ENCODE results near the gene HOTAIR.
A peak's percentile ranks its signal among the peaks of the same experiment; 100 is the strongest.

The HOTAIR gene

GRCh38 chr12:53939141-53940108 lies 35.3 kb downstream of the HOTAIR start:
- H3K4me1 Mint-ChIP-seq = peaks cover 12% of the 10 kb centered on the region
- H3K9me3 Mint-ChIP-seq = no peaks in the 10 kb centered on the region
- no peak for ATAC-seq (replicated peaks; ENCODE audit: extremely low read depth, poor library complexity, severe bottlenecking)
- H3K36me3 Mint-ChIP-seq (ENCODE audit: insufficient read depth) = peaks cover 18% of the 10 kb centered on the region
- no peak overlapping the region for H3K27ac Mint-ChIP-seq (ENCODE audit: low read depth)
- peak overlapping the region; percentile 16 for H3K4me3 Mint-ChIP-seq
- no peak for DNase-seq (ENCODE audit: low spot score in 2 of 2)
- H3K27me3 Mint-ChIP-seq = peaks cover 99% of the 10 kb centered on the region

GRCh38 chr12:53938326-53939140 lies 36.2 kb downstream of the HOTAIR start, which contains the start of gene HOXC13:
Gene HOXC13 (plus strand): TSS chr12:53938831. CDS start chr12:53938907, 76 bp downstream.
- DNase-seq (ENCODE audit: low spot score in 2 of 2) = no peak

DNA sequence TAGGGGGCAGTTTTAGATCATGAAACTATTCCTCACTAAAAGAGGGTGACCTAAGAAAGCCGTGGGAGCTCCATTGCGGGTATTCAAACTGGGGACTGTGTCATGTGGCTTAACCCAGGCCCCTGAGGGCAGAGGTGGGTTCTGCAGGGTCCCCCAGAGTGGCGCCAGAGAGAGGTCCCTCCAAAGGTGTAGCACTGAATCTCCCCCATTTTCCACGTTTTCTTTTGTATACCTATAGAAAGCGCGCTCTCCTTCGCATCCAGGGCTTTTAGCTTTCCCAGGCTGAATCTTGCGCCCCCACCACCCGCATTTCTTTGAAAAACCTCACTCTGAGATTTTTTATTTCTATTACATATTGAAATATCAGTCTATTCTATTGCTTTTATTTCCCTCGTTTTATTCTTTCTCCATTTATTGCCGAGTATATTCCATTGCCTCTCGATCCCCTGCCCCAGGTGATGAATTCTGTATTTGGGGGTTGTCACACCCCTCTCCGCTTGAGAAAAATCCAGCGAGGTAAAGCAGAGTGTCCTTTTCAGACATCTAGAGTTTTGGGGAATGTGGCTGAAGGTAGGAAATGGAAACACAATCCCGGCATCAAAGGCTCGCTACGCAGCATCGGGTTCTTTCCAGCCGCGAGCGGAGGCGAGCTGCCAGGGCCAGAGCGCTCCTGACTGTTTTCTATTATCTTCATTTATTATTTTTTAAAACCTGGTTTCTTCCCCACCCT lies 37.0 kb downstream of the HOTAIR start:
- ATAC-seq (replicated peaks; ENCODE audit: extremely low read depth, poor library complexity, severe bottlenecking) (no peak), DNase-seq (ENCODE audit: low spot score in 2 of 2) (no peak)
- H3K9me3 Mint-ChIP-seq = no peaks in the 10 kb centered on the region
- H3K27me3 Mint-ChIP-seq = peaks cover 99% of the 10 kb centered on the region
- H3K36me3 Mint-ChIP-seq (ENCODE audit: insufficient read depth) = peaks cover 18% of the 10 kb centered on the region
- peaks cover 12% of the 10 kb centered on the region for H3K4me1 Mint-ChIP-seq
- no peak overlapping the region for H3K27ac Mint-ChIP-seq (ENCODE audit: low read depth)
- no peak overlapping the region for H3K4me3 Mint-ChIP-seq

More at GRCh38 chr12:53938326-53939140, 36.2 kb downstream of the HOTAIR start, which contains the start of gene HOXC13:
- H3K9me3 Mint-ChIP-seq = no peaks in the 10 kb centered on the region
- H3K36me3 Mint-ChIP-seq (ENCODE audit: insufficient read depth) = peaks cover 18% of the 10 kb centered on the region
- ATAC-seq (replicated peaks; ENCODE audit: extremely low read depth, poor library complexity, severe bottlenecking) = no peak
- peak within 1 kb of the TSS; percentile 16 for H3K4me3 Mint-ChIP-seq
- no peak within 1 kb of the TSS for H3K27ac Mint-ChIP-seq (ENCODE audit: low read depth)
- H3K27me3 Mint-ChIP-seq = peaks cover 99% of the 10 kb centered on the region
- H3K4me1 Mint-ChIP-seq = peaks cover 12% of the 10 kb centered on the region

GRCh38 chr12:53937099-53937498 lies 37.7 kb downstream of the HOTAIR start:
- ATAC-seq (replicated peaks; ENCODE audit: extremely low read depth, poor library complexity, severe bottlenecking) (no peak), DNase-seq (ENCODE audit: low spot score in 2 of 2) (no peak)
- Mint-ChIP-seq H3K27ac (ENCODE audit: low read depth) (no peak overlapping the region), H3K36me3 (ENCODE audit: insufficient read depth) (peaks cover 18% of the 10 kb centered on the region), H3K4me3 (no peak overlapping the region), H3K9me3 (no peaks in the 10 kb centered on the region), H3K27me3 (peaks cover 99% of the 10 kb centered on the region), H3K4me1 (peaks cover 12% of the 10 kb centered on the region)

- H3K27ac Mint-ChIP-seq (ENCODE audit: low read depth) = no peak overlapping the region
- ATAC-seq (replicated peaks; ENCODE audit: extremely low read depth, poor library complexity, severe bottlenecking) (no peak), DNase-seq (ENCODE audit: low spot score in 2 of 2) (no peak)
- H3K9me3 Mint-ChIP-seq = no peaks in the 10 kb centered on the region
- H3K4me1 Mint-ChIP-seq = peaks cover 12% of the 10 kb centered on the region
- no peak overlapping the region for H3K4me3 Mint-ChIP-seq
- peaks cover 99% of the 10 kb centered on the region for H3K27me3 Mint-ChIP-seq
- H3K36me3 Mint-ChIP-seq (ENCODE audit: insufficient read depth) = peaks cover 15% of the 10 kb centered on the region
Observed at GRCh38 chr12:53935383-53936341, 39.1 kb downstream of the HOTAIR start.

- no peaks in the 10 kb centered on the region for H3K9me3 Mint-ChIP-seq
- no peak for DNase-seq (ENCODE audit: low spot score in 2 of 2)
- H3K36me3 Mint-ChIP-seq (ENCODE audit: insufficient read depth) = peaks cover 13% of the 10 kb centered on the region
- peaks cover 100% of the 10 kb centered on the region for H3K27me3 Mint-ChIP-seq
- H3K4me1 Mint-ChIP-seq = peaks cover 12% of the 10 kb centered on the region
- no peak for ATAC-seq (replicated peaks; ENCODE audit: extremely low read depth, poor library complexity, severe bottlenecking)
- H3K4me3 Mint-ChIP-seq = no peak overlapping the region
- no peak overlapping the region for H3K27ac Mint-ChIP-seq (ENCODE audit: low read depth)
Observed at GRCh38 chr12:53932915-53933314, 41.8 kb downstream of the HOTAIR start.

- peaks cover 100% of the 10 kb centered on the region for H3K27me3 Mint-ChIP-seq
- H3K27ac Mint-ChIP-seq (ENCODE audit: low read depth) = no peak overlapping the region
- no peaks in the 10 kb centered on the region for H3K9me3 Mint-ChIP-seq
- peaks cover 13% of the 10 kb centered on the region for H3K36me3 Mint-ChIP-seq (ENCODE audit: insufficient read depth)
- ATAC-seq (replicated peaks; ENCODE audit: extremely low read depth, poor library complexity, severe bottlenecking) = no peak
- H3K4me3 Mint-ChIP-seq = no peak overlapping the region
- DNase-seq (ENCODE audit: low spot score in 2 of 2) = no peak
- H3K4me1 Mint-ChIP-seq = peaks cover 12% of the 10 kb centered on the region
Observed at GRCh38 chr12:53931844-53932581, 42.7 kb downstream of the HOTAIR start.

- ATAC-seq (replicated peaks; ENCODE audit: extremely low read depth, poor library complexity, severe bottlenecking) (no peak), DNase-seq (ENCODE audit: low spot score in 2 of 2) (no peak)
- Mint-ChIP-seq H3K9me3 (no peaks in the 10 kb centered on the region), H3K27me3 (peaks cover 100% of the 10 kb centered on the region), H3K4me3 (no peak overlapping the region), H3K36me3 (ENCODE audit: insufficient read depth) (peaks cover 8% of the 10 kb centered on the region), H3K27ac (ENCODE audit: low read depth) (no peak overlapping the region), H3K4me1 (peaks cover 7% of the 10 kb centered on the region)
Observed at GRCh38 chr12:53930591-53931255, 44.0 kb downstream of the HOTAIR start.

GRCh38 chr12:53929527-53929926 lies 45.2 kb downstream of the HOTAIR start:
- peaks cover 100% of the 10 kb centered on the region for H3K27me3 Mint-ChIP-seq
- no peaks in the 10 kb centered on the region for H3K9me3 Mint-ChIP-seq
- no peak overlapping the region for H3K27ac Mint-ChIP-seq (ENCODE audit: low read depth)
- no peak for DNase-seq (ENCODE audit: low spot score in 2 of 2)
- ATAC-seq (replicated peaks; ENCODE audit: extremely low read depth, poor library complexity, severe bottlenecking) = no peak
- no peaks in the 10 kb centered on the region for H3K4me1 Mint-ChIP-seq
- peaks cover 3% of the 10 kb centered on the region for H3K36me3 Mint-ChIP-seq (ENCODE audit: insufficient read depth)
- no peak overlapping the region for H3K4me3 Mint-ChIP-seq

- Mint-ChIP-seq H3K4me1 (no peaks in the 10 kb centered on the region), H3K36me3 (ENCODE audit: insufficient read depth) (peaks cover 2% of the 10 kb centered on the region), H3K9me3 (no peaks in the 10 kb centered on the region), H3K27me3 (peaks cover 100% of the 10 kb centered on the region), H3K27ac (ENCODE audit: low read depth) (no peak overlapping the region), H3K4me3 (no peak overlapping the region)
- DNase-seq (ENCODE audit: low spot score in 2 of 2) = no peak
- ATAC-seq (replicated peaks; ENCODE audit: extremely low read depth, poor library complexity, severe bottlenecking) = no peak
Observed at GRCh38 chr12:53928054-53928835, 46.5 kb downstream of the HOTAIR start.
